Mesendoderm (in vitro differentiated cells): ENCODE data around the gene NLRP12. TPM values are rescaled to one million over a fixed set of nuclear protein-coding genes. Genes with fewer than 3 reads are reported as not detected.

Source experiments
- small RNA-seq: library from polyadenylated mRNA; stranded (forward); fragments of <200 nt; extraction: miRNeasy Mini kit (QIAGEN cat#:217004); gene quantifications from one replicate; pipeline ENCODE3, GENCODE V24; 2013; ENCODE audit not compliant: insufficient read depth

Gene NLRP12

Small RNA genes lying within 50 kb of the gene (small RNA-seq; reads per million reads assigned to genes)
- not detected for gene AC008753.1
- 6.3 reads per million, percentile 77 among the genes with 10 or more reads in this experiment for gene MIR1283-2
- gene MIR371A, result not detected
- not detected for gene MIR372
- gene MIR373, result 2,168 reads per million, percentile 99 among the genes with 10 or more reads in this experiment
- gene MIR516A1, result not detected
- 7.5 reads per million, percentile 81 among the genes with 10 or more reads in this experiment for gene MIR516A2
- 4.3 reads per million, percentile 65 among the genes with 10 or more reads in this experiment for gene MIR519A1
- 1.8 reads per million, percentile 8 among the genes with 10 or more reads in this experiment for gene MIR521-1
- not detected for gene MIR527
- gene RNU6-1041P, result not detected
- not detected for gene RNU6-165P
- not detected for gene RNU6-751P
- gene RNU6-982P, result not detected
